HepG2 (cell line): ENCODE results near the gene CD46. TPM values are rescaled to one million over a fixed set of nuclear protein-coding genes. Genes with fewer than 3 reads are reported as not detected.

Experiments
- ATAC-seq: fragments of 200-7000 bp; cut with Tn5 transposase; 3 replicates; pipeline ENCODE4 v1.9.1; 2020; ENCODE audit warnings: mild to moderate bottlenecking, moderate library complexity
- BruUV-seq: library from RNA; stranded (reverse); fragments of 400-500 nt; replicated peaks from 2 replicates; lab custom pipeline; 2021; lab: Mats Ljungman, UMichigan
- CTCF ChIA-PET: fragments of 300-600 bp; formaldehyde crosslinking; extraction: SDS; loops from one replicate; lab custom pipeline; 2021; ENCODE audit warnings: low total read pairs, inconsistent platforms, low intra/inter-chr PET ratio; lab: Yijun Ruan, JAX
- POLR2A ChIA-PET: fragments of 350-600 bp; sonication (Branson Sonifier 250); formaldehyde crosslinking; loops from one replicate; lab custom pipeline; 2020; ENCODE audit warnings: antibody characterized with exemption, inconsistent platforms; lab: Yijun Ruan, JAX
- DNase-seq: peaks from one replicate; pipeline ENCODE4 v3.0.0-alpha.2; 2015; ENCODE audit warnings: low spot score
- FAIRE-seq: peaks from 3 replicates; lab custom pipeline; 2011; peaks lifted over from hg19 to GRCh38; lab: Jason Lieb, UNC
- H2AFZ ChIP-seq: one replicate; pipeline ENCODE4 v1.6.1; 2011; ENCODE audit warnings: low read length, inconsistent platforms
- H3K27ac ChIP-seq: fragments of 300-600 bp; 3 replicates; pipeline ENCODE4 v1.8.0; 2011; ENCODE audit warnings: mixed run types, mild to moderate bottlenecking, mixed read lengths, low read length, inconsistent platforms; ENCODE audit not compliant: insufficient read depth; ENCODE audit errors: extremely low read length
- H3K27me3 ChIP-seq, 2 experiments: fragments of 200-600 bp in 1 of 2; 2 replicates in 1 of 2; 3 replicates in 1 of 2; pipeline versions ENCODE4 v1.6.0 to v1.8.0; 2011; ENCODE audit warnings: low read length in 2 of 2, mild to moderate bottlenecking in 2 of 2, moderate library complexity in 2 of 2, inconsistent platforms in 1 of 2; ENCODE audit not compliant: insufficient read depth in 2 of 2, control insufficient read depth in 1 of 2
- H3K36me3 ChIP-seq, 2 experiments: fragments of 200-600 bp in 1 of 2; replicated peaks in 1 of 2; 2 replicates in 1 of 2; 3 replicates in 1 of 2; pipeline versions ENCODE4 v1.5.1 to v1.8.0; 2011; ENCODE audit warnings: low read length in 2 of 2, inconsistent platforms in 1 of 2; ENCODE audit not compliant: insufficient read depth in 2 of 2, control insufficient read depth in 1 of 2
- H3K4me1 ChIP-seq: 2 replicates; pipeline ENCODE4 v1.5.1; 2012; ENCODE audit warnings: low read length, inconsistent platforms; ENCODE audit not compliant: insufficient read depth
- H3K4me2 ChIP-seq: 2 replicates; pipeline ENCODE4 v1.6.0; 2011; ENCODE audit warnings: low read depth, low read length, inconsistent platforms
- H3K4me3 ChIP-seq, 3 experiments: fragments of 200-600 bp in 1 of 3; sonication (generic), shearing (Covaris generic) in 1 of 3; replicated peaks in 1 of 3; 2 replicates each; pipeline ENCODE4 v1.5.1; 2011 to 2016; ENCODE audit warnings: low read length in 3 of 3, inconsistent platforms in 2 of 3, low read depth in 2 of 3, mild to moderate bottlenecking in 2 of 3, control low read depth in 1 of 3, mixed read lengths in 1 of 3; ENCODE audit not compliant: insufficient read depth in 1 of 3
- H3K79me2 ChIP-seq: one replicate; pipeline ENCODE4 v1.6.1; 2011; ENCODE audit warnings: low read length, inconsistent platforms; ENCODE audit not compliant: insufficient read depth
- H3K9ac ChIP-seq: 2 replicates; pipeline ENCODE4 v1.6.0; 2011; ENCODE audit warnings: mild to moderate bottlenecking, low read depth, low read length, inconsistent platforms; ENCODE audit not compliant: insufficient read depth
- H3K9me3 ChIP-seq: 2 replicates; pipeline ENCODE4 v1.5.1; 2012; ENCODE audit warnings: mild to moderate bottlenecking, low read length
- H4K20me1 ChIP-seq: 2 replicates; pipeline ENCODE4 v1.6.0; 2011; ENCODE audit warnings: inconsistent platforms, mild to moderate bottlenecking, low read length, moderate library complexity; ENCODE audit not compliant: insufficient read depth
- AKAP8 ChIP-seq: sonication (generic); formaldehyde crosslinking; IDR thresholded peaks from 2 replicates; pipeline ENCODE4 v1.5.1; 2020; ENCODE audit warnings: mild to moderate bottlenecking, missing genetic modification reagents
- ELF3 ChIP-seq: IDR thresholded peaks from 2 replicates; pipeline ENCODE4 v1.6.1; 2016; ENCODE audit warnings: missing genetic modification reagents, missing compliant biosample characterization
- ELF4 ChIP-seq: sonication (generic); formaldehyde crosslinking; IDR thresholded peaks from 2 replicates; pipeline ENCODE4 v1.5.0; 2020; ENCODE audit warnings: missing genetic modification reagents, mild to moderate bottlenecking, moderate library complexity, borderline replicate concordance
- FOXC1 ChIP-seq: sonication (generic); formaldehyde crosslinking; IDR thresholded peaks from 2 replicates; pipeline ENCODE4 v1.8.0; 2022; ENCODE audit warnings: mild to moderate bottlenecking, missing genetic modification reagents, borderline replicate concordance
- HOXA5 ChIP-seq: sonication (generic); formaldehyde crosslinking; IDR thresholded peaks from 2 replicates; pipeline ENCODE4 v1.4.0; 2020; ENCODE audit warnings: missing genetic modification reagents
- MIER3 ChIP-seq: IDR thresholded peaks from 2 replicates; pipeline ENCODE4 v1.6.1; 2016; ENCODE audit warnings: missing compliant biosample characterization, borderline replicate concordance
- NR0B2 ChIP-seq: sonication (generic); formaldehyde crosslinking; IDR thresholded peaks from 2 replicates; pipeline ENCODE4 v1.4.0; 2020; ENCODE audit warnings: mild to moderate bottlenecking, missing genetic modification reagents
- TBX2 ChIP-seq: sonication (generic); formaldehyde crosslinking; IDR thresholded peaks from 2 replicates; pipeline ENCODE4 v1.5.0; 2020; ENCODE audit warnings: missing genetic modification reagents, mild to moderate bottlenecking, borderline replicate concordance
- TEAD3 ChIP-seq: optimal IDR thresholded peaks from 2 replicates; pipeline ENCODE3; 2016; ENCODE audit warnings: borderline replicate concordance
- TFE3 ChIP-seq: IDR thresholded peaks from 2 replicates; pipeline ENCODE4 v1.6.1; 2016
- YY1 ChIP-seq: IDR thresholded peaks from 2 replicates; pipeline ENCODE4 v1.6.1; 2011; ENCODE audit warnings: low read length, low read depth, moderate library complexity, mild to moderate bottlenecking; ENCODE audit not compliant: insufficient read depth, insufficient replicate concordance
- ZBTB44 ChIP-seq: sonication (generic); formaldehyde crosslinking; IDR thresholded peaks from 2 replicates; pipeline ENCODE4 v1.4.0; 2020; ENCODE audit warnings: missing genetic modification reagents
- ZNF629 ChIP-seq: sonication (generic); formaldehyde crosslinking; conservative IDR thresholded peaks from 2 replicates; pipeline ENCODE4 v1.5.0; 2020; ENCODE audit warnings: missing genetic modification reagents
- ZNF678 ChIP-seq: sonication (generic); formaldehyde crosslinking; IDR thresholded peaks from 2 replicates; pipeline ENCODE4 v1.4.0; 2020; ENCODE audit warnings: mild to moderate bottlenecking, missing genetic modification reagents
- ZNF841 ChIP-seq: sonication (generic); formaldehyde crosslinking; IDR thresholded peaks from 2 replicates; pipeline ENCODE4 v1.8.1; 2023; ENCODE audit warnings: missing genetic modification reagents, borderline replicate concordance
- ZSCAN5A ChIP-seq: sonication (generic); formaldehyde crosslinking; IDR thresholded peaks from 2 replicates; pipeline ENCODE4 v1.8.0; 2022; ENCODE audit warnings: mild to moderate bottlenecking, missing genetic modification reagents, borderline replicate concordance
- in situ Hi-C: cut with HindIII; loops from 2 replicates; pipeline ENCODE4 v1.10.0; 2017; ENCODE audit warnings: low pct_unique_long_range_greater_than_20kb; ENCODE audit not compliant: extremely low pct_ligation_motif_present
- intact Hi-C: fragments of 100-400 bp; cut with micrococcal nuclease; formaldehyde crosslinking; loops from one replicate; pipeline ENCODE4 v1.10.0; 2022; ENCODE audit not compliant: unreplicated experiment
- polyA plus RNA-seq, 8 experiments: library from polyadenylated mRNA; depleted of rRNA in 3 of 8; stranded (reverse) in 7 of 8; unstranded in 1 of 8; fragments of >200 nt; fragmentation: Illumina TruSeq in 4 of 8; extraction: Trizol in 4 of 8; gene quantifications; 2 replicates each; pipeline versions ENCODE4 v1.2.1 to v1.2.3, GENCODE V29; 2011 to 2016; ENCODE audit warnings: low read depth in 4 of 8, missing spikeins in 1 of 8, mixed read lengths in 1 of 8; ENCODE audit not compliant: insufficient read depth in 1 of 8
- total RNA-seq, 5 experiments: library from RNA; depleted of rRNA; stranded (reverse); fragments of >200 nt; fragmentation: Illumina TruSeq; extraction: Trizol; gene quantifications; 2 replicates each; pipeline ENCODE4 v1.2.3, GENCODE V29; 2016; ENCODE audit warnings: low read depth in 1 of 5

Gene CD46
- total and polyA plus RNA-seq, 2 of the 13 experiments (the other 11 are each of a cell fraction or from before 2014, with no cell fraction given), result 130 to 277 TPM

- TF ChIP-seq MIER3 (CRISPR knock-in tag) (no peak), ZNF678 (CRISPR knock-in tag) (no peak), ZSCAN5A (CRISPR knock-in tag) (no peak), ZNF841 (CRISPR knock-in tag) (no peak), YY1 (no peak), TBX2 (CRISPR knock-in tag) (no peak), ZBTB44 (CRISPR knock-in tag) (no peak)
Observed at GRCh38 chr1:207828485-207829158, 76.8 kb downstream of the CD46 start (continued).

- in situ Hi-C loops (loop anchor here (5.0 kb wide), 2 partner anchors 38 to 138 kb away; no protein-coding TSS in a partner anchor), intact Hi-C loops (no loop called here)
- peaks cover 41% of the 10 kb centered on the region for H3K4me1 ChIP-seq
- no peak overlapping the region for H2AFZ ChIP-seq
- no TSS peak for BruUV-seq
- H4K20me1 ChIP-seq, result no peaks in the 10 kb centered on the region
- TF ChIP-seq ZNF629 (peak; percentile 65), TFE3 (no peak), NR0B2 (CRISPR knock-in tag) (no peak), FOXC1 (CRISPR knock-in tag) (no peak), HOXA5 (no peak), AKAP8 (CRISPR knock-in tag) (no peak), ELF4 (CRISPR knock-in tag) (no peak), ELF3 (CRISPR knock-in tag) (no peak), TEAD3 (CRISPR knock-in tag) (no peak)
- ATAC-seq (no peak), DNase-seq (no peak), FAIRE-seq (no peak)
- no peaks in the 10 kb centered on the region for H3K9me3 ChIP-seq
- H3K4me2 ChIP-seq, result no peak overlapping the region
- CTCF ChIA-PET, result interaction anchor here (1.7 to 2.1 kb wide), 2 partner anchors 39 to 46 kb away, joined by 12 to 26 read pairs; no protein-coding TSS in a partner anchor
- H3K36me3 ChIP-seq, result no peaks in the 10 kb centered on the region
- H3K9ac ChIP-seq, result no peak overlapping the region
- H3K79me2 ChIP-seq, result peaks cover 19% of the 10 kb centered on the region
- no peak overlapping the region for H3K27ac ChIP-seq
- H3K27me3 ChIP-seq, result no peaks in the 10 kb centered on the region; a peak in 2 of 5 replicates
- H3K4me3 ChIP-seq, result no peak overlapping the region
- POLR2A ChIA-PET, result no interaction called here
Observed at GRCh38 chr1:207829576-207829975, 77.7 kb downstream of the CD46 start.
